NOMO-1 treated with dmso at 0.1 percent for 144 hours (cell line): Measurements from ENCODE around the gene UST.
"Not testable (repeated sequence)": the region's sequence is repeated elsewhere in the genome, so short reads cannot be mapped to it uniquely, and the experiment has no call there.

Source experiments
- DNase-seq: peaks from one replicate; lab custom pipeline; 2025; ENCODE audit not compliant: unreplicated experiment; lab: John Stamatoyannopoulos, UW

Gene UST

GRCh38 chr6:148968771-148969602, 222.2 kb downstream of the UST start:
- DNase-seq, result no peak

GRCh38 chr6:148969603-148970061, 222.8 kb downstream of the UST start:
- no peak for DNase-seq

DNA sequence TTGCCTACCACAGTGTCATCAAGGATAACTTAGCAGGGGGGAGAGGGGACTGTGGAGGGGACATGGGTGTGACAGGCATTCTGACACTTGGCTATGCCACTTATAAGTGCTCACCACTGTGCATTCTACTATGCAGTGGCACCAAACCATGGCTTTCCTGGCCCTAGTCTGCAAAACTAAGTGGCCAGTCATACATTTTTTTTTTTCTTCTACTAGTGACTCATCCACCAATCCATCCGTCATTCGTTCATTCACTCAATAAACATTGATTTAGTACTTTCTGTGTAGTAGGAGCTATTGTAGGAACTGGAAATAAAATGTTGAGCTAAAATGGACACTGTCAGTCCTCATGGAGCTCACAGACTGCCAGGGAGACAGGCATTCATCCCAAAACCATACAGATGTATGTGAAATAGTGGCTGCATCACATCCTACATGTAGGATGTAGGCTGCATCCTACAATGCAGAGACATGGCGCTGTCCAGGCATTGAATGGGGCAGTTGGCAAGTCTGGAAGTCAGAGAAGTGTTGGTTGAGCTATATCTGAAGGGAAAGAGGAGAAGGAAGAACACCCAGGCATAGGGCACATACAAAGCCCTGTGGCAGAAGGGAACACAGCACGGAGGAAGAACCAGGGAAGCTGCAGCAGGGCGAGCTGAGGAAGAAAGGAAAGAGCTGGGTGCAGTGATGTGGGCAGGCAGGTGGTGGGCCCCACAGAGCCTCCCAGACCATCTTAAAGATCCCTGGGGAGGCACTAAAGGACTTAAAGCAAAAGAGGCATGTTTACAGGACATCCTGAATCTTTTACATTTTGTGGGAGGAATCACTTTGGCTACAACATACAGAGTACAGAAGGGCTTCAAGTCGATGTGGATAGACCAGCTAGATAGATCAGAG, 224.4 kb downstream of the UST start:
- DNase-seq, result no peak

GRCh38 chr6:148972481-148972880, 225.7 kb downstream of the UST start:
- DNase-seq, result no peak

DNA sequence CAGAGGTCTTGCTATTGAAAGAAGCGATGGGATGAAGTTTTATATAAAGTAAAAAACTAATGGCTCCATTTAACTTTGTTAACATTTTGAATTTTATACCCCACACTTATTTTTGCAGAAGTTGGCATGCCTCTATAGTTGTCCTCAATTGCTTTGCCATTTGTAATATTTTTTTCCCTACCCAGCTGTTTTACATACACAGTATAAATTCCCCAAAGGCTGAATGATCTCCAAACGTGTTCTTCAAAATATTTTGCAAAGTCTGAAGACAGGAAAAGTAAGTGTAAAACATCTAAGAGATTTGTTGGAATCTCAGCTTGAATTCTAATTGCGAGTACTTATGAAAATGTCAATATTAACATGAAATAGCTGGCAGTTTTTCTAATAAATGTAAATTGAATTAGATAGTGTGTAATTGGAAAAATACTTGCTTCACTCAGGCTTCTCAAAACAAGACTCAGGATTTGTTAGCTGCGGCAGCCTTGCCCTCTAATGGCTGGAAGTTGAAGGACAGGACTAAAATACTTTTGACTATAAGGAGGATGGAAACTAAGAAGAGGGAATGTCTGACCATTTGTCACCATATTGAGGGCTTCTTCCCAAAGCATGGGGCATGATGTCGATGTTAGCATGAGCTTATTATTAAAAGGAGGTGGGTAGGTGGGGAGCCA, 226.8 kb downstream of the UST start:
- DNase-seq, result no peak

- DNase-seq, result no peak
Measured at GRCh38 chr6:148974351-148974750, 227.5 kb downstream of the UST start.

- DNase-seq, result not testable (repeated sequence)
Measured at GRCh38 chr6:148978298-148978697, 231.5 kb downstream of the UST start.

- no peak for DNase-seq
Measured at GRCh38 chr6:148979014-148979901, 232.4 kb downstream of the UST start.

DNA sequence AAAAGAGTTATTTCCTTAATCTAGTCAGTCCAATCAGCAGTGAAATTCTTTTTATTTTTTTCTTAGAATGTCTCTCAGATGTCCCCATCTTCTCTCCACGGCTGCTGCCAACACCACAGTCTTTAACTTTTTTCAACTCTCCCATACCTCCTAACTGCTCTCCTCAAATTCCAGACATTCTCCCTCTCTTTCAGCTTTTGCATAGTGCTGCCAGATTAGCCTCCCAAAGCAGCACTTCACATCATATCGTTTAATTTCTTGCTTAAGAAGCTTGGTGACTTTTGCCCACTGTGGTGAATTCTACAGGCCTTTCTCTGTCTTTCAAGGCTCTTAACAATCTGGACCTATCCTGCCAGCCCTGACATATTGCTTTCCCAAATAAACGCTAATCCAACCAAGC, 233.4 kb downstream of the UST start:
- no peak for DNase-seq

- DNase-seq, result no peak
Measured at GRCh38 chr6:148981515-148981914, 234.7 kb downstream of the UST start.

DNA sequence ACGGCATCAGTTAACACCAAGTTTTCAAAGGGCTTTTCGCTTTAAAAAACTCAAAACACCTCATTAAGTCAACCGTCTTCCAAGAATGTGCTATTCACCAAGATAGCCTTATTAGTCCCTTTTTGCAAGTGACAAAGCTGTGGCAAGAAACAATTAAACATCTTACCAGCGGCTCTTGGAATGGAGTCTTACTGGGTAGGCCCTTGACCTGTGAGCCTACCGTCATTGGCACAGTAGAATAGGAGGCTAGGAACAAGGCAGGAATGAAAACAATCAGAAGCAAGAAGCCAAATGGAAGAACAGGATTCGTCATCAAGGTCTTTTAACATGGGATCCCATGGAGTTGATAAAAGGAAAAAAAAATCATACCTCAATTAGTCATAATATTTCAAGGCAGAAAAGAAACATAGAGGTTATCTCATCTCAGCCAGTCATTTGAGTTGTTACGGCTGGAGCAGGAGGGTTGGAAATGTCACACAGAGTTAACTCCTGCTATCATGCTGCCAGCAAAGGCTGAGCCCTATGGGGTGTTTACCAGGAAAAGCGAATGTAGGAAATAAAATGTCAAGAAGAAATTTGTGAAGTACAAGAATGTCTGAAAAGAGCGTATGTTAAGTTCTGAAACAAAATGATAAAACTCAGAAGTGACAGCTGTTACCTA, 236.4 kb downstream of the UST start:
- no peak for DNase-seq

GRCh38 chr6:148983966-148984365, 237.1 kb downstream of the UST start:
- no peak for DNase-seq

DNA sequence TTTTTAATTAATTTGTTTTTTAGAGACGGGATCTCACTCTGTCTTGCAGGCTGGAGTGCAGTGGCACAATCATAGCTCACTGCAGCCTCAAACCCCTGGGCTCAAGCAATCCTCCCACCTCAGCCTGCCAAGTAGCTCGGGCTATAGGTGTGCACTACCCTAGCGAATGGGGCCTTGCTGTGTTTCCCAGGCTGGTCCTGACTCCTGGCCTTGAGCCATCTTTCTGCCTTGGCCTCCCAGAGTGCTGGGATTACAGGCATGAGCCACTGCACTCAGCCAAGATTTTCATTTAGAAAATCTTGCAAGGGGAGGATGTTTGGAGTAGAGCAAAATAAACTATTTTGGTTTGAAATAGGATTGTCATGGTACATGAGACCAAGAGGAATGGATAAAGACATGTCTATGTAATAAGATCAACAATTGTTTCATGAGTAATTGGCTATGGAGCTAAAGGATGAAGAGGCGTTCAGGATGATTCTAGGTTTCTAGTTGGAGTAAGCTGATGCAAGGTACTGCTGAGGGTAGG, 237.8 kb downstream of the UST start:
- no peak for DNase-seq

DNA sequence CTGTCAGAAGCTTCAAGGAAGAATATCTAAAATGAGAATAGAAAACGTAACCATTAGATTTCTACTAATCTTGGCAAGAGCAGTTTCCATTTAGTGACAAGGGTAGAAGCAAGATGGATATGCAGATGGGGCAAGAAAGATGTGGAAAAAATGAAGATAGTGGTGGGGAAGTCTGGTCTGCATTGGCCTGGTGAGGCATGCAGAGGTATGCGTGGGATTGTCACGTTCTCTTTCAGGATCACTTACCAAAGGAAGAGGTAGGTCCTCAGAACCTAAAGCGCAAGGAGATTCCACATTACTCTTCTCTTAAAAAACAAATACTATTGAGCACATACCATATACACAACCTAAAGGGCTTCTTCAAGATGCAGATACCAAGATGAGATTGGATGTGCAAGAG, 238.7 kb downstream of the UST start:
- no peak for DNase-seq

DNA sequence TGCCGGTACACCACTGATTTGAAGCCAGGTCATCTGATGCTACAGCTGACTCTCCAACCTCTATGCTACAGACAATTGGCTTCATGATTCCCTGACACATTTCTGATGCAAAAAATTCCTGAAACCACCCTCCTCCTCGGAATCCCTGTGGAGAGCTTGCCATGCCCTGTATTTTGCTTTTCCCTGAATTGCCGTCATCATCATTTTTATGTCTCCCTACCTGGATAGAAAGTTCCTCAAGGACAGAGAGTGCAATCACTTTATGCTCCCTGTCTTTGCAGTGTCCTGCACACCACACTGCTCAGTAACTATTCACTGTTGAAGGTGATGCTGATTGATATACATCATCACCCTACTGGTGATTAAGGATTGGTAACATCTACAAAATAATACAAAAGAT, 239.8 kb downstream of the UST start:
- DNase-seq, result no peak

DNA sequence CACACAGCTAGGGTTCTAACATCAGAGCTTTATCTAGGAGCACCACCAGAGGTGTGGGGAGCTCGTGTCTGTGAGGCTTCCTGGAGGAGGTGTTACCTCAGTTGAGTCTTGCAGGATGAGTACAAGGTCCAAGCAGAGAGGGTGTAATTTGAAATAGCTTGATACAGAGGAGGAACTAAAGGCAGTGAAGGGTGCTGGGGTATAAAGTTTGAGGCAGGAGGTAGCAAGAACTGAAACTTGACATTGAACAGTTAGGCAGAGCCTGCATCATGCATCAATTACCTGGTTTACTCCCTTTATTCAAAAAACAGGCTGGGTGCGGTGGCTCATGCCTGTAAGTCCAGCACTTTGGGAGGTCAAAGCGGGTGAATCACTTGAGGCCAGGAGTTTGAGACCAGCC, 241.2 kb downstream of the UST start:
- no peak for DNase-seq

DNA sequence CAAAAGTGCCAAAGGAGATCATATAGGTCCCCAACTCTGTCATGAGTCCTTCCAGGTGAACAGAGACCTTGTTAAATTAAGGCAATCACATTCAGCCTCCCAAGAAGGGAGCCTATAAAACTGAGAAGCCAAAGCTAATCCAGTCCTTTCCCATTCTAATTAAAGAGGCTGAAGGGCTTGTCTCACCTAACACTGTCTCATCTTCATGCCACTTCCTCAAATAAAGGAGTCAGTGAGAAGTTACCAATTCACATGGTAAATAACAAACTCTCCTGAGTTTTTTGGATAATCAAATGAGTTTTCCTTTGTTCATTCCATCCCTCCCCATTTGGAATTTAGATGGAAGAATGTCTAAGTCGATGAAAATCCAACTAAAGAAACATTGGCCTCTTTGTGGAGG, 242.8 kb downstream of the UST start:
- no peak for DNase-seq

GRCh38 chr6:148990403-148990802, 243.6 kb downstream of the UST start:
- no peak for DNase-seq

GRCh38 chr6:148996815-148997214, 250.0 kb downstream of the UST start:
- DNase-seq, result no peak

DNA sequence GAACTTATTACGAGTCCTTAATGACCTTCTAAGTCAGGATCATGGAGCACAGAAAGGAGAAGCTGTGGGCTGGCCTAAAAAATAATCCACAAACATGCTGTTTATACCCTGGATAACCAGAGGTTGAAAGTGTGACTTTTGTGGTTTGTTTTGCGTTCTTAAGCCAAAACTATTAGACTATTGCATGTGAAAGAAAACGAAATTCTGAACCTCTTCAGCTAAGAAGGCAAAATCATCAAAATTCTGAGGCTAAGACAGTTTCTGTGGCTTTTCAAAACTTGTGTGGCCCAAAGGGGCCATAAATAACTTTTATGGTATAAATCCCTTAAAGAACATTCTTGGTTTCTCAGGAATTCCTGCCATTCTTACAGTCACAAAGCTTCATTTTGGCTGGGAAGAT, 251.0 kb downstream of the UST start:
- DNase-seq, result no peak
